Central memory CD4-positive, alpha-beta T cell (primary cell): ENCODE data around the gene PAN3.

ENCODE experiments used
- DNase-seq: peaks from one replicate; pipeline ENCODE4 v3.0.0; 2022

The PAN3 gene

GRCh38 chr13:28313579-28313978 lies 175.2 kb downstream of the PAN3 start:
- DNase-seq = no peak

GRCh38 chr13:28314879-28315278 lies 176.5 kb downstream of the PAN3 start:
- DNase-seq = no peak

GRCh38 chr13:28316129-28316528 lies 177.8 kb downstream of the PAN3 start:
- DNase-seq = no peak

GRCh38 chr13:28316836-28317235 lies 178.5 kb downstream of the PAN3 start:
- no peak for DNase-seq

- no peak for DNase-seq
Measured at GRCh38 chr13:28318496-28318895, 180.2 kb downstream of the PAN3 start.

- no peak for DNase-seq
Measured at GRCh38 chr13:28319528-28319927, 181.2 kb downstream of the PAN3 start.

GRCh38 chr13:28320209-28320608 lies 181.9 kb downstream of the PAN3 start:
- DNase-seq = no peak

GRCh38 chr13:28320884-28321574 lies 182.7 kb downstream of the PAN3 start:
- DNase-seq = no peak

GRCh38 chr13:28321756-28322155 lies 183.4 kb downstream of the PAN3 start:
- no peak for DNase-seq

- DNase-seq = no peak
Measured at GRCh38 chr13:28322256-28322905, 184.0 kb downstream of the PAN3 start.

GRCh38 chr13:28324181-28324789 lies 185.9 kb downstream of the PAN3 start:
- DNase-seq = peak; percentile 30

- DNase-seq = no peak
Measured at GRCh38 chr13:28325022-28325421, 186.7 kb downstream of the PAN3 start.

GRCh38 chr13:28326056-28326455 lies 187.7 kb downstream of the PAN3 start:
- no peak for DNase-seq

- DNase-seq = no peak
Measured at GRCh38 chr13:28327373-28328270, 189.3 kb downstream of the PAN3 start.

GRCh38 chr13:28328271-28328607 lies 189.9 kb downstream of the PAN3 start:
- DNase-seq = no peak

GRCh38 chr13:28329395-28330158 lies 191.2 kb downstream of the PAN3 start:
- DNase-seq = no peak

- no peak for DNase-seq
Measured at GRCh38 chr13:28333204-28333881, 195.0 kb downstream of the PAN3 start.

- DNase-seq = no peak
Measured at GRCh38 chr13:28336193-28336657, 197.9 kb downstream of the PAN3 start.

- DNase-seq = no peak
Measured at GRCh38 chr13:28337166-28338005, 199.0 kb downstream of the PAN3 start.

GRCh38 chr13:28338006-28338574 lies 199.7 kb downstream of the PAN3 start:
- no peak for DNase-seq
